Fibroblast of pulmonary artery (primary cell): Measurements from ENCODE around the gene ANAPC15.

Experiments used
- DNase-seq: peaks from one replicate; pipeline ENCODE4 v3.0.0-alpha.2; 2010; ENCODE audit warnings: low read depth
- H3K4me3 ChIP-seq: replicated peaks from 2 replicates; pipeline ENCODE4 v1.5.1; 2011; ENCODE audit warnings: low read depth, mild to moderate bottlenecking, control low read depth, low read length, moderate library complexity
- TF ChIP-seq, protein P1 (sequence below): IDR thresholded peaks from 2 replicates; pipeline ENCODE4 v1.5.1; 2011; ENCODE audit warnings: mild to moderate bottlenecking, control low read depth, low read length, inconsistent platforms; ENCODE audit errors: missing control alignments

ANAPC15 gene

DNA sequence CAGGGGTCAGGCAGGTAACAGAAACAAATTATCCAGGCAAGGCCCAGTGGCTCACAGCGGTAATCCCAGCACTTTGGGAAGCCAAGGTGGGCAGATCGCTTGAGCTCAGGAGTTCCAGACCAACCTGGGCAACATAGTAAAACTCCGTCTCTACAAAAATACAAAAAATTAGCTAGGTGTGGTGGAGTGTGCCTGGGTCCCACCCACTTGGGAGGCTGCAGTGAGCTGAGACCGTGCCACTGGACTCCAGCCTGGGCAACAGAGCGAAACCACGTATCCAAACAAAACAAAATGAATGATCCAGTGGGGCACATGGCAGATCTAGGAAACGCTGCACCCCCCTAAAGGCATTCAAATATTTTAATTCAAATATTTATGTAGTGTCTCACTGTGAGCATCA, 42.0 kb downstream of the ANAPC15 start:
- no peak for DNase-seq
- H3K4me3 ChIP-seq: no peak overlapping the region
- TF ChIP-seq, protein P1, sequence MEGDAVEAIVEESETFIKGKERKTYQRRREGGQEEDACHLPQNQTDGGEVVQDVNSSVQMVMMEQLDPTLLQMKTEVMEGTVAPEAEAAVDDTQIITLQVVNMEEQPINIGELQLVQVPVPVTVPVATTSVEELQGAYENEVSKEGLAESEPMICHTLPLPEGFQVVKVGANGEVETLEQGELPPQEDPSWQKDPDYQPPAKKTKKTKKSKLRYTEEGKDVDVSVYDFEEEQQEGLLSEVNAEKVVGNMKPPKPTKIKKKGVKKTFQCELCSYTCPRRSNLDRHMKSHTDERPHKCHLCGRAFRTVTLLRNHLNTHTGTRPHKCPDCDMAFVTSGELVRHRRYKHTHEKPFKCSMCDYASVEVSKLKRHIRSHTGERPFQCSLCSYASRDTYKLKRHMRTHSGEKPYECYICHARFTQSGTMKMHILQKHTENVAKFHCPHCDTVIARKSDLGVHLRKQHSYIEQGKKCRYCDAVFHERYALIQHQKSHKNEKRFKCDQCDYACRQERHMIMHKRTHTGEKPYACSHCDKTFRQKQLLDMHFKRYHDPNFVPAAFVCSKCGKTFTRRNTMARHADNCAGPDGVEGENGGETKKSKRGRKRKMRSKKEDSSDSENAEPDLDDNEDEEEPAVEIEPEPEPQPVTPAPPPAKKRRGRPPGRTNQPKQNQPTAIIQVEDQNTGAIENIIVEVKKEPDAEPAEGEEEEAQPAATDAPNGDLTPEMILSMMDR: no peak

DNA sequence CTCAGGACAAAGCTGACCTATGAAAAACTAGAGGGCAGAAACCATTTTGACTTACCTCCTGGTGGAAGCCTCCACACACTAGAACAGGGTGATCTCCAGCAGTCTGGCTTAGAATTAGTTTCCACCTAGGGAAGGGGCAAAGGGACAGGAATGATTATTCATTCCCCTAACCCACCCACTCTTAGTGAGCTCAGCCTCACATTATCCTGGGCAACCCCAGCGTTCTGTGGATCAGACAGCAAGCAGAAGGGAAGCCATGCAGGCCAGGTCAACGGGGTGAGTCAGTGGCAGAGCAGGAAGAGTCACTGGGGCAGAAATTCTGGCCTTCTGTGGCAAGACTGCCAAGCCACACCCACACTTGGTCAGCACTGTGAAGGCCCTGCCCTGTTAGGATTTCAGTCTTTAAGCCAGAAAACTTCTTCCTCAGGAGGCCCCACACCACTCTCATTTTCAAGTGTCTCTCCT, 42.7 kb downstream of the ANAPC15 start:
- peak; percentile 81 for DNase-seq
- no peak overlapping the region for H3K4me3 ChIP-seq
- TF ChIP-seq, protein P1: no peak

DNA sequence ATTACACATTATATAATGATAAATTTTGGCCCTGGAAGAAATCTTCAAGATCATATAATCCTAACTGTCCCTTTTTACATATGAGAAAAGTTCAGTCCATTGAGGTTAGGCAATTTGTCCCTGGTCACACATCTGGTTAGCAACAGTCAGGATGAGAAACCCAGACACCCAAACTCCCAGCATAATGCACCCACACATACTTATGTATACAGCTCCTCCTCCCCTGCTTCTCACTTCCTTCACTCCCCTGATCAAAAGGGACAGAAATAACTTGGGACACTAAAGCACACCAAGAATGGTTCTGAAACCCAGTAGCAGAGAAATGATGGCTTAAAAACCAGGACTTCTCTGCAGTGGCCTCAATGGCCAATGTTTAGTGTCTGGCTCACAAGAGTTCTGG, 43.3 kb downstream of the ANAPC15 start:
- TF ChIP-seq, protein P1: no peak
- no peak for DNase-seq
- no peak overlapping the region for H3K4me3 ChIP-seq

DNA sequence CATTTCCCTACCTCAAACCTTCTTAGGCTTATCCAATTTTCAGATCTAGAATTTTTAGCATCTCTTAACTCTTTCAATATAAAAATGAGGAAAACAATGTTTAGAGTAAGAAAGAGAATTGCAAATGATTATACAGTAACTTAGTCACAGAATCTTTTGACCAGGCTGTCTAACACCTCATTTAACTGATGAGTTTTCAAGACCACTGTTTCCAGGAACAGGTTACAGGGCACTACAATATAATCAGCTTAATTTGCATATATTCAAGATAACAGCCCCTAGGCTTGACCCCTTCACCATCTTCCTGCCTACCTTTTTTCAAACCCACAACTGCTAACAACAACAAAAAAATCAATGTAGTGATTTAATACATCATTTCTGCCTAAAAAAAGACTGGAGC, 44.8 kb downstream of the ANAPC15 start:
- no peak for DNase-seq
- H3K4me3 ChIP-seq: no peak overlapping the region
- TF ChIP-seq, protein P1: no peak

DNA sequence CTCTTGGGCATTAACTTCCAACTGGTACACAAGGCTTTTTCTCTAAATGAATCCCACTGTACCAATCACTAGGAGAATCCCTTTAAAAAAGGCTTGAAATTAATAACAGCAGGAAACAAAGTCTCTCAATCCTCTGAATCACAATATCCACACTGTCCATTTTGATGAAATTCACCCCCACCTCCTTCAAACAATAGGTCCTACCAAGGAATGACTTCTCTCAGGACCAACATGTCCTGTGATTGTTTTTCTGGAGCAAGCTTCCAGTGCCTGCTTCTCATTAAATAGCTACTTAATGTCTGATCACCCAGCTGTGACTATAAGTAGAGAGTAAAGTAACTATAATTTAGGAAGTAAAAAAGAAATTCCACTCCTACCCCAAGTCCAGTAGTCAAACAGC, 45.2 kb downstream of the ANAPC15 start:
- TF ChIP-seq, protein P1: no peak
- H3K4me3 ChIP-seq: no peak overlapping the region

DNA sequence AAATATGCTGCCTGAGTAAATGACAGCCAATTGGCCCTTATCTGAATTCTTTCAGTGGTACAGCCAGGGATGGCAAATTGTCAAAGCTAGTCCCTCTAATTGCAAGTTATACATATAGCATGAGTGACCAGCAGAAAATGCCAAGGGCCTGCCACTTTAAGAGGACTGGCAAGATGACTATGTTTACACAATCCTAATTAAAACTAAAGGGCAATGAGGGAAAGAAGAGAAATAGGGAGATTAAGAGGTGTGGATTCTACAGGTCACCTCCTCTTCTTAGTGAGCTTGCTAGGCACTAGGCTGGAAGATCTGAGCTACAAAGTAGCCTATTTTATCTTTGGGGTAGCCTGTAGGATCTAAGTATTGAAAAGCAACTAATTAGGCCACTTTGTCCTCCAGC, 45.6 kb downstream of the ANAPC15 start:
- DNase-seq: no peak
- H3K4me3 ChIP-seq: no peak overlapping the region
- TF ChIP-seq, protein P1: no peak

More for the DNA sequence above, 45.2 kb downstream of the ANAPC15 start:
- DNase-seq: no peak

DNA sequence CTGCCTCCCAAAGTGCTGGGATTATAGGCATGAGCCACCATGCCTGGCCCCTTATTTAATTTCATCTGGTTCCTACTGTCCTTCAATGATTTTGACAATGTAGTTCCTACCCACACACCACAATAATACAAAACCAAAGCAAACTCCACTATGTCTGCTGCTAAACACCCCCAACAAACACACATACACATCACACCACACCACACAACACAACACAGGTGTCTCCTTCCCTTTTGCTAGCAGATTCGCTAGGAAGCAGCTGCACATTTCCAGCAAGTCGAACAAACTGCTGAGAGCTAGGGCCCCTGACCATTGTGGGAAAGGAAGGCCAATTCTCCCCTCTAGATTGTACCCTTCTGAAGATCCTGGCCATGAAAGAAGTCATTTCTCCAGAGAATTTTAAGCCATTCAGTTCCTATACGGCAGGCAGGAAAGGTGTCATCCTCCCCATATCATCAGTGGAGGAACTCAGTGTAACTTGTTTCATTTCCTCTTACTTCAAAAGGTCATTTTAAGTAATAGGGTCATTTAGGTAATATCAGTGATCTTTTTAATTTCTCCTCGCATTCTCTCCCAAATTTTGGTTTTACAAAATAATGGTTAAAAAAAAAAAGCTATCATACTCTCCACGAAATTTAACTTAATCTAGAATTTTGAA, 50.6 kb downstream of the ANAPC15 start:
- TF ChIP-seq, protein P1: no peak
- no peak overlapping the region for H3K4me3 ChIP-seq
- no peak for DNase-seq
